Activated CD4-positive, alpha-beta T cell treated with anti-CD3 and anti-CD28 coated beads, Interleukin-2, amount 50 U/mL, for 48 hours (primary cell): ENCODE data around the gene PRR5L.

ENCODE experiments used
- DNase-seq, 2 experiments: peaks; one replicate each; pipeline ENCODE4 v3.0.0-alpha.2; 2020

The PRR5L gene

GRCh38 chr11:36328966-36329673, 33.0 kb downstream of the PRR5L start:
- DNase-seq, result no peak

GRCh38 chr11:36330411-36330810, 34.3 kb downstream of the PRR5L start:
- DNase-seq, result no peak

- no peak for DNase-seq
Observed at GRCh38 chr11:36333468-36333867, 37.4 kb downstream of the PRR5L start.

- no peak for DNase-seq
Observed at GRCh38 chr11:36333897-36334296, 37.8 kb downstream of the PRR5L start.

GRCh38 chr11:36339888-36340287, 43.8 kb downstream of the PRR5L start:
- no peak for DNase-seq

GRCh38 chr11:36340897-36341296, 44.8 kb downstream of the PRR5L start:
- no peak for DNase-seq

GRCh38 chr11:36341915-36342314, 45.8 kb downstream of the PRR5L start:
- no peak for DNase-seq

- DNase-seq, result no peak
Observed at GRCh38 chr11:36342327-36342726, 46.2 kb downstream of the PRR5L start.

- no peak for DNase-seq
Observed at GRCh38 chr11:36343436-36343835, 47.3 kb downstream of the PRR5L start.

- no peak for DNase-seq
Observed at GRCh38 chr11:36345084-36345511, 49.0 kb downstream of the PRR5L start.

- no peak for DNase-seq
Observed at GRCh38 chr11:36345535-36346141, 49.5 kb downstream of the PRR5L start.

- no peak for DNase-seq
Observed at GRCh38 chr11:36346562-36347383, 50.7 kb downstream of the PRR5L start.

- no peak for DNase-seq
Observed at GRCh38 chr11:36347384-36347906, 51.4 kb downstream of the PRR5L start.

GRCh38 chr11:36349351-36350136, 53.5 kb downstream of the PRR5L start:
- DNase-seq, result no peak

GRCh38 chr11:36350137-36350513, 54.0 kb downstream of the PRR5L start:
- no peak for DNase-seq

GRCh38 chr11:36352922-36353321, 56.8 kb downstream of the PRR5L start:
- DNase-seq, result peak; percentile 26 to 49

- DNase-seq, result no peak
Observed at GRCh38 chr11:36354221-36355003, 58.3 kb downstream of the PRR5L start.

- DNase-seq, result no peak
Observed at GRCh38 chr11:36356201-36356600, 60.1 kb downstream of the PRR5L start.

GRCh38 chr11:36357831-36358230, 61.7 kb downstream of the PRR5L start:
- DNase-seq, result no peak

- no peak for DNase-seq
Observed at GRCh38 chr11:36358436-36358835, 62.3 kb downstream of the PRR5L start.

GRCh38 chr11:36360318-36360717, 64.2 kb downstream of the PRR5L start:
- DNase-seq, result no peak

- DNase-seq, result no peak
Observed at GRCh38 chr11:36360826-36361415, 64.8 kb downstream of the PRR5L start.
